HG03521 (cell line): Measurements from ENCODE around the gene RXFP4.
"Not testable (repeated sequence)": the region's sequence is repeated elsewhere in the genome, so short reads cannot be mapped to it uniquely, and the experiment has no call there.

Experiments
- ATAC-seq: cut with Tn5 transposase; IDR thresholded peaks from one replicate; pipeline ENCODE4 v1.9.1; 2021; ENCODE audit warnings: mild to moderate bottlenecking, moderate library complexity; ENCODE audit not compliant: unreplicated experiment

RXFP4 gene

GRCh38 chr1:155930725-155931124 is 10.7 kb upstream of the RXFP4 start:
- ATAC-seq: not testable (repeated sequence)

- no peak for ATAC-seq
These were observed 10.0 kb upstream of the RXFP4 start for GRCh38 chr1:155931332-155932038.

DNA sequence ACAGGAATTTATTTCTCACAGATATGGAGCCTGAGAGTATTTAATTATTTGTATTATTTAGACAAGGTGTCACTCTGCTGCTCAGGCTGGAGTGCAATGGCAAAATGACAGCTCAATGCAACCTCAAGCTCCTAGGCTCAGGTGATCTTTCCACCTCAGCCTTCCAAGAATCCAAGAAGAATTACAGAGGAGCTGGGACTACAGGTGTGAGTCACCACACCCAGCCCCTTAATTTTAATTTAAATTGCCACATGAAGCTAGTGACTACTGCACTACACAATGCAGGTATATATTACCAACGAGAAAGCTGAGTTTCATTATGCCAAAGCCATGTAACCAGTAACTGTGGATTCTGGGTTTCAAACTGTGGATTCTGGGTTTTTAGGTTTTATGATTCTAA is 9.4 kb upstream of the RXFP4 start:
- no peak for ATAC-seq

- no peak for ATAC-seq
These were observed 9.0 kb upstream of the RXFP4 start for GRCh38 chr1:155932487-155932886.

DNA sequence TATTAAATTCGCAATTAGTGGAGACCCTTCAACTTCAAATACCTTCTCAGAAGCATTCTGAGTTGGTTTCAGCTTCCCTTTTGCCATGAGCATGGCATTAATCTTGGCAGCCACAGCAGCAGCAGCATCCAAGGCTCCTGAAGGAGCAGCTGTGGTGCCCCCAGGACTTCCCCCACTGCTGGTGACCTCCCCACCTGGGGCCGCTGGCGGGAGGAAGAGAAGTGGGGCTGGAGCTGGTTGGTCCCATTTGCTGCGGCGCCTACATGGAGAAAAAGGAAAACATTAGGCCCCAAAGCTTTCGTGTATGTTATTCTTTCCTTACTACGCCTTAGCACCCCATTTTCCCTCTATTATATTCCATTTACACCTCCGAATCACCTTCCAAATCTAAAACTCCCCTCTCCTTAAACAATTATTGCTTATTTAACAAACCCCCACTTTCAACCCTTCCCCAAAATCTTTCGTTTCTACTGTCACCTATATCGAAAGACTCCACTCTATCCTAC is 7.8 kb upstream of the RXFP4 start:
- no peak for ATAC-seq

- ATAC-seq: peak; percentile 93
These were observed 7.1 kb upstream of the RXFP4 start, which contains the start of gene KHDC4 for GRCh38 chr1:155934097-155934935. Gene KHDC4, minus strand, starts transcription at chr1:155934413. Its CDS starts 40 bp downstream, at chr1:155934373.

DNA sequence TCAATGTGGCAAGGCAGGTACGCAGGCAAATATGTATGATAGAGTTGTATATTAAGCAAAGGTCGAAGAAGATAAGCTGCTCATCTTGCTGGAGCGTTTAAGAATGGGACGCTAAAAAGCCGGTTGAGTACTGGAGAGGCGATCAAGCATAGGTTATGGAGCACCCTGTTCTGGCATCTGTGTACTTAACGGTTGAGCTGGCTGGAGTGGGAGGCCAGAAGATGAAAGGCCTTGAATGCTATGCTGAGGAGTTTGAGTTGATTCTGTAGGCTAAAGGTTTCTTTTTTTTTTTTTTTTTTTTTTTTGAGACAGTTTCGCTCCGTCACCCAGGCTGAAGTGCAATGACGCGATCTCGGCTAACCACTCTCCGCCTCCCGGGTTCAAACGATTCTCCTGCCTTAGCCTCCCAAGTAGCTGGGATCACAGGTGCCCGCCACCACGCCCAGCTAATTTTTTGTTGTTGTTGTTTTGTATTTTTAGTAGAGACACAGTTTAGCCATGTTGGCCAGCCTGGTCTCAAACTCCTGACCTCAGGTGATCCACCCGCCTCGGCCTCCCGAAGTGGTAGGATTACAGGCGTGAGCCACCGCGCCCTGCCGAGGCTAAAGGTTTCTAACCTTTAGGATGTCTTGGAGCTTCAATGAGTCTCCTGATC is 6.4 kb upstream of the RXFP4 start:
- no peak for ATAC-seq

DNA sequence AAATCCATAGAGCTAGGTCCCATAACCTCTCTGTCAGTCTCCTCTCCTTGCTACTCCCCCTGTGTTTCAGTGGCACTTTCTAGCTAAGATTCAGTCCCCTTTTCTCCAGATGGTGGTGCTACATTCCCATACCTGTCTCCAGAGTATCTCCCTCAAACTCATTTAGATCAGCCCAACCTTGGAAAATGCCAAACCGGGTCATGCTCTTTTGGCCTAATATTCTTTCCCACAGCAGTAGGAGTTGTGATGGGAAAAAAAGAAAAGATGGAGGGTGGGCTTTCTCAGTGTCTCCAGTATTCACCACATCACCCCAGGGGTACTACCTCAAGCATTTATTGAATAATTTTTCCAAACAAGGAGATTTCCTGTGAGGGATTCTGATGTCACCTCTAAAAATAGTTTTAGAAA is 3.2 kb upstream of the RXFP4 start:
- ATAC-seq: no peak

GRCh38 chr1:155940482-155940992 is 901 bp upstream of the RXFP4 start:
- no peak for ATAC-seq

- ATAC-seq: no peak
These were observed 550 bp downstream of the RXFP4 start for GRCh38 chr1:155941845-155942531.

DNA sequence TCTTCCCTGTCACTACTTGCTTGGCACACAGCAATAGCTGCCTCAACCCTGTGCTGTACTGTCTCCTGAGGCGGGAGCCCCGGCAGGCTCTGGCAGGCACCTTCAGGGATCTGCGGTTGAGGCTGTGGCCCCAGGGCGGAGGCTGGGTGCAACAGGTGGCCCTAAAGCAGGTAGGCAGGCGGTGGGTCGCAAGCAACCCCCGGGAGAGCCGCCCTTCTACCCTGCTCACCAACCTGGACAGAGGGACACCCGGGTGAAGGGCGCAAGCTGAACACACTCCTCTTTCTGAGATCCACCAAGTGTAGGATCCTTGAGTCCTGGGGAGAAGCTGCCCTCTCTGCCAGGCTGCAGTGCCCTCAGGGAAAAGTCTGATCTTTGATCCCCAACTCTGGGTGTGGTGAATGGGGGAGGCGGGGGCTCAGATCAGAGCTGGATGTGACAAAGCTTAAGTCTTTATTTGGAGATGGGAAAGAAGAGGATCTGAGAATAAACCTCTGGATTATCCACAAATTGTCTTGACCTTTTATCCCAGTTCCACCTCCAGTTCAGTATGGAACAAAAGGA is 1.2 kb downstream of the RXFP4 start:
- no peak for ATAC-seq

DNA sequence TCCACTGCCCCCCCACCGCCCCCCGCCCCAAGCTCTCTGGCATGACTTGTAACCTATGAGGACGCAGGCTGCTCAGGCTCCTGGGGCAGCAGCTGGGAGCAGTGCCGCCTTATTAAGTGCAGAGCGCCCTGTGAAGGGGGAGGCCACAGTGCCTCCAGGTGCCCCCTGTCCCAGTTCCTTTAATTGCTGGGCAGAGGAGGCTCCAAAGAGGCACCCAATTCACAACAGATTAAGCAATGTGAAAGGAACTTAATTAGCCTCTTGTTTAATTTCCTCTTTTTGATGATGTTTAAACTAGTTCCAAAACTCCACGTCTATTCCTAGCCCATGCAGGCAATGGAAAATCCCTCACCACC is 3.0 kb downstream of the RXFP4 start:
- no peak for ATAC-seq

DNA sequence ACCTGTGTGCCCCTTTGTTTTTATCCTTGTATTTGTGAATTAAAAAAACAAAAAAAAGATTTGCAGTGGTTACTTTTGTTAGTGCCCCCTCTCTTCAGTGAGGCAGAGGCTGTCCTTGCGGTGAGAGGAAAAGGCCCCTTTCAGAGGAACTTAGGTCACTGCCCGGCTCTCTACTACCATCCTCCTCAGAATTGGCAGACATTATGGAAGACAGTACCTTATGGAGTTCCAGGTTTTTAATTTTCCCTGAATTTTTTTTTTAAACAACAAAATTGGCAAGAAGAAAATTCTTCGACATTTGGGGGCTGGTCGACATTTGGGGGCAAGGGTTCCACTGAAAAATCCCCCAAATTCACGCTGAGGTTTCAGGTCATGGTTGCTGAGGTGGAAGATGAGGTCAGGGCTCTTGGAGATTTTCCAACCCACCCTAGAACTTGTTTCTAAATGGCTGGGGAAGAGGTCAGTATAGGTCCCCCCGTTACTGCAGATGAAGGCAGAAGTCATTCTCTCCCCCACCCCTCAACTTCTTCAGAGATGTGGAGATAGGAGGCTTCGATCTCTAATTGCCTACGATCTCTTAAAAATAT is 5.3 kb downstream of the RXFP4 start:
- no peak for ATAC-seq

DNA sequence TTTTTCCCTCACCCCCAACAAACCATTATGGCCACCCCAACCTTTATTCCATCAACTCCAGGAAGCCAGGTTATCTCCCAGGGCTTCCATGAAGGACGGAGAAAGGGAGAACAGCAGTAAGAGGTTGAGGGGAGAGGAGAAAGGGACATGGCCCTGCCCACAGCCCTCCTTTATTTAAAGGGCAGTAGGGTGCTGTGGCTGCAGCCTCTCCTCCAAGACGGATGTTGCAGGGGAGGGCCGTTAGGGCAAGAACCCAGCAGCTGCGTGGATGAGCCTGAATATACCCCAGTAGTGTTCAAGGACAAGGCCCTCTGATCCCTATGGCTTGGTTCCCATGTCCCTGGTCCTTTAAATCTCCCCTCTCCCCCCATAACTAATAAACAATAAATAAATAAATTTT is 5.9 kb downstream of the RXFP4 start:
- no peak for ATAC-seq

DNA sequence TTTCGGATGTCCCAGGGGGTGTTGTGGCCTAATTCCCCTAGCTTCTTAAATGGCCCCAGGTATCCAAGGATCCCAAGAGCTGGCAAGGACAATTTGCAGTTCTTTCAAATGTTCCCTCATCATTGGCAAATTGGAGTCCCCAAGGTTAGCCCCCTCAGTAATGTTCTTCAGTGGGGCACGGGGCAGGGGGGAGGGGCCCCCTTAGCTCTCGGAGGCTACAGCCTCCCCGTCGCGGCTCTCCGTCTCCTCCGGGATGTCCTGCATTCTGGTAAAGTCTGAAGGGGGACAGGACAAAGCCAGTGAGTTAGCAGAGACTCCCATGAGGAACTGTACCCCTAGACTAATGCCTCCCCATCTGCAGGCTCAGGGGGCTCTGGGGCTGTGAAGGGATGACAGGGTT is 6.3 kb downstream of the RXFP4 start:
- ATAC-seq: no peak

DNA sequence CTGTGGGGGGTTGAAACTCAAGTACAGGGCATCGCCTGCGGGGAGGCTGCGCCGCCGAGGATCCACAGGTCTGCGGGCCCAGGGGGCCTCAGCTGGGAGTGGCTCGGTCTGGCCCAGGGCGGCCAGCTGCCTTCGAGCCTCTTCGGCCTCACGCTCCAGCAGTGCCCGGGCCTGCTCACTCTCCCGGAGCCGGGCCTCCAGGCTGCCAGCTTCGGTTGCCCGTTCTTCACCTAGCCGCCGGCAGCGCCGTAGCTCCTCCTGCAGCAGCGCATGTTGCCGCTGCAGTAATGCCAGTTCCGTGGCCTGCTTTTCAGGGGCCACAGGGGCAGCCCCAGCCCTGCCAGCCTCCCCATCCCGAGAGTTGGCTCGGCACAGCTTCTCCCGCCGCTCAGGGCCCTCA is 9.4 kb downstream of the RXFP4 start:
- ATAC-seq: no peak

GRCh38 chr1:155951753-155952504 is 10.5 kb downstream of the RXFP4 start:
- ATAC-seq: no peak

GRCh38 chr1:155952505-155952890 is 11.1 kb downstream of the RXFP4 start:
- no peak for ATAC-seq

DNA sequence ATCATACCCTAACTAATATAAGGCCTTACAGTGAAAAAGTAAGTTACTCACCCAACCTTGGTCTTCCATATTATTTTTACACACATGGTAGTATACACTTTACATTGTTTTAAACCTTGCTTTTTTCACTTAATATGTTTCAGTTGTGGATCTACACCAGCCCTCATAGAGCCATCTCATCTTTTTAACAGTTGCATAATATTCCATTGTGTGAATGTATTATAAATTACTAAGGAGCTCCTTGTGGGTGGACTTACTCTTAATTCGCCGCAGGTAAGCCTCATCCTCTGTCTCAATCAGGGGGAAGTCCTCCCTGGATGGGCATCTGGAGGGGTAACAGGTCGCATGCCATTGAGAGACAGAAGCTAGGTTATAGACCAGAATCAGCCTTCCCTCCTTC is 13.2 kb downstream of the RXFP4 start:
- no peak for ATAC-seq
